OCI-LY7 (cell line): Measurements from ENCODE around the gene PRR32. TPM values are rescaled to one million over a fixed set of nuclear protein-coding genes. Genes with fewer than 3 reads are reported as not detected.

Experiments used
- Bru-seq: library from RNA; stranded (reverse); fragments of 400-500 nt; gene quantifications from one replicate; lab custom pipeline; 2021; lab: Mats Ljungman, UMichigan
- BruChase-seq, 2 experiments: library from RNA; stranded (reverse); fragments of 400-500 nt; gene quantifications; one replicate each; lab custom pipeline; 2021; lab: Mats Ljungman, UMichigan
- BruUV-seq: library from RNA; stranded (reverse); fragments of 400-500 nt; replicated peaks from 2 replicates; lab custom pipeline; 2021; lab: Mats Ljungman, UMichigan
- CTCF ChIA-PET: fragments of 300-600 bp; sonication (Branson Sonifier 250); formaldehyde crosslinking; loops from one replicate; lab custom pipeline; 2022; ENCODE audit warnings: antibody characterized with exemption; ENCODE audit not compliant: unreplicated experiment; lab: Charles Lee
- POLR2A ChIA-PET: fragments of 300-600 bp; sonication (Branson Sonifier 250); formaldehyde crosslinking; loops from one replicate; lab custom pipeline; 2022; ENCODE audit warnings: antibody characterized with exemption; lab: Charles Lee
- DNase-seq: peaks from one replicate; pipeline ENCODE4 v3.0.0-alpha.2; 2015; ENCODE audit warnings: low spot score
- H2AFZ ChIP-seq: fragments of 200-600 bp; sonication (generic), shearing (Covaris generic); 2 replicates; pipeline ENCODE4 v1.6.1; 2014; ENCODE audit warnings: mild to moderate bottlenecking, antibody characterized with exemption, low read length, moderate library complexity
- H3K27ac ChIP-seq: fragments of 200-600 bp; sonication (generic); 2 replicates; pipeline ENCODE4 v1.5.1; 2014; ENCODE audit warnings: mixed run types, low read depth, mild to moderate bottlenecking, moderate library complexity, low read length, inconsistent platforms; ENCODE audit not compliant: poor library complexity, severe bottlenecking
- H3K36me3 ChIP-seq: fragments of 200-600 bp; sonication (generic); 2 replicates; pipeline ENCODE4 v1.6.1; 2014; ENCODE audit warnings: mild to moderate bottlenecking, antibody characterized with exemption, low read length, moderate library complexity, mixed read lengths; ENCODE audit not compliant: insufficient read depth
- H3K4me1 ChIP-seq: fragments of 200-600 bp; sonication (generic); 2 replicates; pipeline ENCODE4 v1.5.1; 2014; ENCODE audit warnings: mild to moderate bottlenecking, low read length; ENCODE audit not compliant: insufficient read depth, poor library complexity, severe bottlenecking
- H3K4me2 ChIP-seq: fragments of 200-600 bp; sonication (generic); 2 replicates; pipeline ENCODE4 v1.6.1; 2014; ENCODE audit warnings: mild to moderate bottlenecking, low read length
- H3K4me3 ChIP-seq: fragments of 200-600 bp; sonication (generic); 2 replicates; pipeline ENCODE4 v1.5.1; 2014; ENCODE audit warnings: mild to moderate bottlenecking, low read depth, low read length; ENCODE audit not compliant: poor library complexity, severe bottlenecking
- H3K79me2 ChIP-seq: fragments of 200-600 bp; sonication (generic); 2 replicates; pipeline ENCODE4 v1.6.1; 2016; ENCODE audit warnings: low read depth, mild to moderate bottlenecking, low read length, moderate library complexity, mixed read lengths; ENCODE audit not compliant: insufficient read depth
- H3K9me2 ChIP-seq: fragments of 200-600 bp; sonication (generic); 2 replicates; pipeline ENCODE4 v1.6.1; 2016; ENCODE audit warnings: mild to moderate bottlenecking, low read length, mixed read lengths; ENCODE audit not compliant: insufficient read depth
- H3K9me3 ChIP-seq: fragments of 200-600 bp; sonication (generic); 2 replicates; pipeline ENCODE4 v1.6.1; 2014; ENCODE audit warnings: mild to moderate bottlenecking, mixed run types, low read length, mixed read lengths
- H4K20me1 ChIP-seq: fragments of 200-600 bp; sonication (generic); 2 replicates; pipeline ENCODE4 v1.6.1; 2014; ENCODE audit warnings: mild to moderate bottlenecking, antibody characterized with exemption, low read length, moderate library complexity, mixed read lengths; ENCODE audit not compliant: insufficient read depth
- EZH2phosphoT487 ChIP-seq: fragments of 200-600 bp; sonication (generic); IDR thresholded peaks from 2 replicates; pipeline ENCODE4 v1.6.1; 2018; ENCODE audit warnings: low read depth, borderline replicate concordance, mild to moderate bottlenecking, mixed run types, antibody characterized with exemption, low read length, moderate library complexity, mixed read lengths
- intact Hi-C: fragments of 100-400 bp; cut with micrococcal nuclease; formaldehyde crosslinking; loops from one replicate; pipeline ENCODE4 v1.10.0; 2022; ENCODE audit not compliant: unreplicated experiment
- long read RNA-seq: library from polyadenylated mRNA; stranded (forward); transcript quantifications from one replicate; pipeline ENCODE4 v2.0.0, GENCODE V29; 2022
- total RNA-seq, 2 experiments: library from RNA; depleted of rRNA in 1 of 2; stranded (reverse); fragments of >200 nt in 1 of 2; shearing (Covaris generic) in 1 of 2; gene quantifications; 2 replicates each; pipeline ENCODE4 v1.2.3, GENCODE V29; 2014 to 2022
- TF ChIP-seq, protein P1 (sequence below): fragments of 200-600 bp; sonication (generic); conservative IDR thresholded peaks from 2 replicates; pipeline ENCODE4 v1.5.1; 2014; ENCODE audit warnings: mild to moderate bottlenecking, antibody characterized with exemption, low read length, moderate library complexity, mixed read lengths

Gene PRR32, protein sequence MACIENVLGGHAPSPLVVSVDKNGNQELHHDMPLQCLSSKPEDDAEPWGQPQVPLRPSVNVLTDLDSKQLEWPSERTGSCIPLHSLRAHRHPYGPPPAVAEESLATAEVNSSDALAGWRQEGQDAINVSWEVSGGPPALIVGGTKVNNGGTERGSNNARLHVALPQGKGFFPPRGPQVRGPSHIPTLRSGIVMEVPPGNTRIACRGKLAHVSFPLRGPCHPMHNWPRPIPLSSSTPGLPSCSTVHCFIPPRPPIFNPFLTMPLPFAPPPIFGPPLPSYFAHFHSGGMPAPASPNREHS
- total RNA-seq (2014; rRNA removed; shearing (Covaris generic)) (not detected in 2 replicates), total RNA-seq (2022) (not detected in 2 replicates), Bru-seq, nascent RNA (not detected), BruChase-seq, experiment 1, labeled RNA remaining after a 6-hour chase (not detected), BruChase-seq, experiment 2, labeled RNA remaining after a 2-hour chase (not detected)
- long read RNA-seq = 0 reads

DNA sequence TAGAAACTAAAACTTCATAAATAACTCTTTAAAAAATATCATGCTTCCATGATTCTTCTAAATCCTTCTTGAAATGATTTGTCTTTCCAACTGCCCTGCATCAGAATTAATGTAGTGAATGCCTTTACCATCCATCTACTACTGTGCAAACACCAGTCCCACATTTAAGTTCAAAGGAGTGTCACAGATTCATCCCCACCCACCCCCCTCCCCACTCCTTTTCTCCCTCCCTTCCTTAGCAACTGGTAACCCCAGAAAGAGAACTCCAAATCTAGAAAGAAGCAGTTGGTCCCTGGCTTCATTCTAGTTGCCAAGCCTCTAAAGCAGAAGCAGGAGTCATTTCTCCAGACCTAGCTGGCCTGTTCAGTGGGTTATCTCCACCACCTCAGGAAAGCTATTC is at the start of gene PRR32:
Gene PRR32 (plus strand): TSS at position 301 of the 400 bp plus-strand sequence. CDS start 115 bp downstream, outside the sequence.
- Histone ChIP-seq H3K4me1 (no peaks in the 10 kb centered on the region), H4K20me1 (no peaks in the 10 kb centered on the region), H3K27ac (no peak within 1 kb of the TSS), H3K79me2 (no peaks in the 10 kb centered on the region), H3K36me3 (no peaks in the 10 kb centered on the region), H3K9me2 (no peaks in the 10 kb centered on the region), H2AFZ (no peak within 1 kb of the TSS), H3K4me2 (no peak within 1 kb of the TSS), H3K9me3 (no peaks in the 10 kb centered on the region), H3K4me3 (no peak within 1 kb of the TSS)
- no peak for DNase-seq
- ChIA-PET CTCF (no interaction called here), POLR2A (no interaction called here)
- BruUV-seq = no TSS peak
- TF ChIP-seq, protein P1, sequence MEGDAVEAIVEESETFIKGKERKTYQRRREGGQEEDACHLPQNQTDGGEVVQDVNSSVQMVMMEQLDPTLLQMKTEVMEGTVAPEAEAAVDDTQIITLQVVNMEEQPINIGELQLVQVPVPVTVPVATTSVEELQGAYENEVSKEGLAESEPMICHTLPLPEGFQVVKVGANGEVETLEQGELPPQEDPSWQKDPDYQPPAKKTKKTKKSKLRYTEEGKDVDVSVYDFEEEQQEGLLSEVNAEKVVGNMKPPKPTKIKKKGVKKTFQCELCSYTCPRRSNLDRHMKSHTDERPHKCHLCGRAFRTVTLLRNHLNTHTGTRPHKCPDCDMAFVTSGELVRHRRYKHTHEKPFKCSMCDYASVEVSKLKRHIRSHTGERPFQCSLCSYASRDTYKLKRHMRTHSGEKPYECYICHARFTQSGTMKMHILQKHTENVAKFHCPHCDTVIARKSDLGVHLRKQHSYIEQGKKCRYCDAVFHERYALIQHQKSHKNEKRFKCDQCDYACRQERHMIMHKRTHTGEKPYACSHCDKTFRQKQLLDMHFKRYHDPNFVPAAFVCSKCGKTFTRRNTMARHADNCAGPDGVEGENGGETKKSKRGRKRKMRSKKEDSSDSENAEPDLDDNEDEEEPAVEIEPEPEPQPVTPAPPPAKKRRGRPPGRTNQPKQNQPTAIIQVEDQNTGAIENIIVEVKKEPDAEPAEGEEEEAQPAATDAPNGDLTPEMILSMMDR = no peak
- TF ChIP-seq EZH2phosphoT487 = no peak
- intact Hi-C loops = no loop called here

DNA sequence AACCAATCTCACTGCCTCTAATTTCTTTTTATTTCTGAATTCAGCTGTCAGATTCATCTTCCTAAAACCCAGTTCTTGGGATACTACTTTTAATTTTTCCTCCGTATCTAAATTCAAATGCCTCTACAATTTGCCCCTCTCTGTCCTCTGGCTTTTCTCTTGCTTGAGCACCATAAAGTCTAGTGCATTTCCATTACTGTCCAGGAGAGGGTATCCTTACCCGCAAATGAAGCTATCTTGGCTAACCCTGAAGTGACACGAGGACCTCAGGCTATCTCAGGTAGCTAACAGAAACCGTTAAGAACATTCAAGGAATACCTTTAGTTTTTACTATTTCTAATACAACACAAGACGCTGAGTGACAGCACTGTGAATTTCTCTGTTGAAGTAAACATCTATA is 49.4 kb upstream of the PRR32 start:
- CTCF ChIA-PET = no interaction called here
- no peak for TF ChIP-seq EZH2phosphoT487
- TF ChIP-seq, protein P1 = peak; percentile 59

DNA sequence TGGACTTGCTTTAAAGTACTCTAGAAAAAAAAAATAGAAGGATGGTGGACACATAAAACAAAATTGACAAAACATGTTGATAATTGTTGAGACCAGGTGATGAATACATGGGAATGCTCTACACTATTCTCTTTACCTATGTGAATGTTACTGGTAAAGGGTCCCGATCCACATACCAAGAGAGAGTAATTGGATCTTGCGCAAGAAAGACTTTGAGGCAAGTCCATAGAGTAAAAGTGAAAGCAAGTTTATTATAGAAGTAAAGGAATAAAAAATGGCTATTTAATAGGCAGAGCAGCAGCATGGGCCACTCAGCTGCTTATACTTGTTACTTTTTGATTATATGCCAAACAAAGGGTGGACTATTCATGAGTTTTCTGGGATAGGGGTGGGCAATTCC is 34.0 kb upstream of the PRR32 start:
- no peak overlapping the region for H3K4me2 ChIP-seq
- no peaks in the 10 kb centered on the region for H3K9me3 ChIP-seq
- intact Hi-C loops = no loop called here
- H4K20me1 ChIP-seq = no peaks in the 10 kb centered on the region
- H3K36me3 ChIP-seq = no peaks in the 10 kb centered on the region
- H3K27ac ChIP-seq = no peak overlapping the region
- H3K4me3 ChIP-seq = no peak overlapping the region
- no peaks in the 10 kb centered on the region for H3K79me2 ChIP-seq
- H2AFZ ChIP-seq = no peak overlapping the region
- no peak for TF ChIP-seq EZH2phosphoT487
- TF ChIP-seq, protein P1 = no peak
- BruUV-seq = no TSS peak
- H3K9me2 ChIP-seq = no peaks in the 10 kb centered on the region
- H3K4me1 ChIP-seq = no peaks in the 10 kb centered on the region
- no peak for DNase-seq
- ChIA-PET CTCF (no interaction called here), POLR2A (no interaction called here)

More for the DNA sequence above, 49.4 kb upstream of the PRR32 start:
- H3K4me1 ChIP-seq = no peaks in the 10 kb centered on the region
- H4K20me1 ChIP-seq = no peaks in the 10 kb centered on the region
- H3K36me3 ChIP-seq = no peaks in the 10 kb centered on the region
- no peak overlapping the region for H3K4me3 ChIP-seq
- no peak overlapping the region for H3K4me2 ChIP-seq
- BruUV-seq = no TSS peak
- intact Hi-C loops = no loop called here
- peak; percentile 3 for DNase-seq
- no peaks in the 10 kb centered on the region for H3K9me2 ChIP-seq
- no peak overlapping the region for H3K27ac ChIP-seq
- H3K79me2 ChIP-seq = no peaks in the 10 kb centered on the region
- no peak overlapping the region for H2AFZ ChIP-seq
- H3K9me3 ChIP-seq = no peaks in the 10 kb centered on the region
- POLR2A ChIA-PET = no interaction called here
